HepG2 (cell line): ENCODE data around the gene FRMD4A.

ENCODE experiments used
- HCFC1 ChIP-seq: fragments of 150-350 bp; IDR thresholded peaks from 2 replicates; pipeline ENCODE4 v1.6.1; 2014; ENCODE audit warnings: low read depth, low read length
- ZNF12 ChIP-seq: sonication (generic); formaldehyde crosslinking; IDR thresholded peaks from 2 replicates; pipeline ENCODE4 v1.5.0; 2020; ENCODE audit warnings: missing genetic modification reagents
- TF ChIP-seq, protein P1 (sequence below): IDR thresholded peaks from 2 replicates; pipeline ENCODE4 v1.6.1; 2012; ENCODE audit warnings: inconsistent platforms

GRCh38 chr10:13943735-13944398 is 386.9 kb downstream of the FRMD4A start:
- no peak for TF ChIP-seq HCFC1
- no peak for TF ChIP-seq ZNF12
- TF ChIP-seq, protein P1, sequence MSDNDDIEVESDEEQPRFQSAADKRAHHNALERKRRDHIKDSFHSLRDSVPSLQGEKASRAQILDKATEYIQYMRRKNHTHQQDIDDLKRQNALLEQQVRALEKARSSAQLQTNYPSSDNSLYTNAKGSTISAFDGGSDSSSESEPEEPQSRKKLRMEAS: no peak
